GM12892 (cell line): Measurements from ENCODE around the gene GUCA2A.

ENCODE experiments used
- POLR2A ChIP-seq: IDR thresholded peaks from 2 replicates; pipeline ENCODE4 v1.6.1; 2011; ENCODE audit warnings: low read depth, low read length, control low read depth
- POLR2AphosphoS5 ChIP-seq: IDR thresholded peaks from 2 replicates; pipeline ENCODE4 v1.6.1; 2011; ENCODE audit warnings: low read depth, low read length, control low read depth
- TAF1 ChIP-seq: IDR thresholded peaks from 2 replicates; pipeline ENCODE4 v1.6.1; 2011; ENCODE audit warnings: low read depth, mild to moderate bottlenecking, control low read depth, low read length, borderline replicate concordance

GRCh38 chr1:42155362-42155761 lies 9.2 kb downstream of the GUCA2A start:
- TF ChIP-seq POLR2A (no peak), POLR2AphosphoS5 (no peak), TAF1 (no peak)
